Coronary artery (tissue), 2 donors: ENCODE results near the gene AKAP1.

Source experiments
- DNase-seq: peaks from one replicate; pipeline ENCODE4 v3.0.0-alpha.2; 2017; ENCODE audit warnings: low spot score
- H3K27ac ChIP-seq, 2 donors: fragments of 200-600 bp; sonication (generic); one replicate each; pipeline ENCODE4 v1.5.1; 2016 to 2019
- H3K4me3 ChIP-seq: fragments of 200-600 bp; sonication (generic); 2 replicates; pipeline ENCODE4 v1.5.1; 2016; ENCODE audit warnings: mild to moderate bottlenecking, moderate library complexity
- TF ChIP-seq, protein P1 (sequence below): fragments of 200-600 bp; sonication (generic); IDR thresholded peaks from one replicate; pipeline ENCODE4 v1.5.1; 2019; ENCODE audit warnings: antibody characterized with exemption

The AKAP1 gene

DNA sequence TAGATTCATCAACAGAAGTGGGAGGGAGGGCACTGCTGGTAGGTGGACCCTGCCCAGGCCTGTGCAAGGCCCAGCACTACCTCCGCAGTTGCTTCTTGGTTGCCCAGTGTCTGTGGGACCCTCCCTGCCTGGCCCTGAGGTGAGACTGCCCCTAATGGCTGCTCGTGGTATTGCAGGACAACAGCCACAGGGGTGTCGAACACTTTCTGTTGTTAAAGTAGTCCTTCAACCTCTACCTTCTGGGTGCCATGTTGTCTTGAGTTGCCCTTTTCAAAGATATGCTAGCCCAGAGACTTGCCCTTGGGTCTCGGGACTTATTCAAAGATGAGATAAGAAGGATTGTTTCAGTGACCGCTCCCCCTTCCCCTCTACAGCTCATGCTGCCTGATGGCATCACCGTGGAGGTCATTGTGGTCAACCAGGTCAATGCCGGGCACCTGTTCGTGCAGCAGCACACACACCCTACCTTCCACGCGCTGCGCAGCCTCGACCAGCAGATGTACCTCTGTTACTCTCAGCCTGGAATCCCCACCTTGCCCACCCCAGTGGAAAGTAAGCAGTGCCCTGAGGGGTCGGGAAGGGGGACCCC lies 29.1 kb downstream of the AKAP1 start:
- DNase-seq: no peak
- TF ChIP-seq, protein P1, sequence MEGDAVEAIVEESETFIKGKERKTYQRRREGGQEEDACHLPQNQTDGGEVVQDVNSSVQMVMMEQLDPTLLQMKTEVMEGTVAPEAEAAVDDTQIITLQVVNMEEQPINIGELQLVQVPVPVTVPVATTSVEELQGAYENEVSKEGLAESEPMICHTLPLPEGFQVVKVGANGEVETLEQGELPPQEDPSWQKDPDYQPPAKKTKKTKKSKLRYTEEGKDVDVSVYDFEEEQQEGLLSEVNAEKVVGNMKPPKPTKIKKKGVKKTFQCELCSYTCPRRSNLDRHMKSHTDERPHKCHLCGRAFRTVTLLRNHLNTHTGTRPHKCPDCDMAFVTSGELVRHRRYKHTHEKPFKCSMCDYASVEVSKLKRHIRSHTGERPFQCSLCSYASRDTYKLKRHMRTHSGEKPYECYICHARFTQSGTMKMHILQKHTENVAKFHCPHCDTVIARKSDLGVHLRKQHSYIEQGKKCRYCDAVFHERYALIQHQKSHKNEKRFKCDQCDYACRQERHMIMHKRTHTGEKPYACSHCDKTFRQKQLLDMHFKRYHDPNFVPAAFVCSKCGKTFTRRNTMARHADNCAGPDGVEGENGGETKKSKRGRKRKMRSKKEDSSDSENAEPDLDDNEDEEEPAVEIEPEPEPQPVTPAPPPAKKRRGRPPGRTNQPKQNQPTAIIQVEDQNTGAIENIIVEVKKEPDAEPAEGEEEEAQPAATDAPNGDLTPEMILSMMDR: peak; percentile 69
- no peak overlapping the region for H3K4me3 ChIP-seq
- H3K27ac ChIP-seq: peak overlapping the region in 1 of 2 donors; percentile 9

DNA sequence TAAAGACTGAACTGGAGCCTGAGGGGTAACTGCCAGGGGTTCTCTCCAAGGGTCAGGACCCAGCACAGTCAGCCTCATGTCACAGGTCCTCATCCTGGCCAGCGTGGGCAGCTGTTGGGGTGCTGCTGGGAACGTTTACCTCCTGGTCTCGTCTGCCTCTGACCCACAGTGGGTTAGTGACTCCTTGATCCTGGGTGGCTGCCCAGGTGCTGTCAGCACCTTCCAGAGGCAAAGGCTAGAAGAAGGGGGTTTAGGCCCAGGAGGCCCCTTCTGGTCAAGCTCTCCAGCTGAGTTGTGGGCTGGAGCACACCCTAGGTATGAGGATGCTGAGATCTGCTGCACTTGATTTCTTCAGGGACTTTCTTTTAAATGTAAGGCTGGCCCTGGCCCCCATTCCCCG lies 30.3 kb downstream of the AKAP1 start:
- TF ChIP-seq, protein P1: no peak
- no peak for DNase-seq
- H3K27ac ChIP-seq: no peak overlapping the region
- H3K4me3 ChIP-seq: no peak overlapping the region

DNA sequence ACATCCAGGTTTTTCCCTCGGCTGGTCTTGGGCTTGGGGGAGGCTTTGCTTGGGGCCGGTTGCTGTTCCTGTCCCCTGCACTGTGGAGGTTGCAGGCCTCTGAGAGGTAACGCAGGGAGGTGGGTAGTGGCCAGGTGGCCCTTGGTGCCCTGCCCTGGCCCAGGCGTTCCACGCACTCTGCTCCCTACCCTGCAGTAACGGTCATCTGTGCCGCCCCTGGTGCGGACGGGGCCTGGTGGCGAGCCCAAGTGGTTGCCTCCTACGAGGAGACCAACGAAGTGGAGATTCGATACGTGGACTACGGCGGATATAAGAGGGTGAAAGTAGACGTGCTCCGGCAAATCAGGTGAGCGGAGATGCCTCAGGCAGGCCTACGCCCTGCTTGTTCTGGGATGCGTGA lies 30.9 kb downstream of the AKAP1 start:
- TF ChIP-seq, protein P1: no peak
- DNase-seq: no peak
- H3K27ac ChIP-seq: no peak overlapping the region
- H3K4me3 ChIP-seq: no peak overlapping the region

DNA sequence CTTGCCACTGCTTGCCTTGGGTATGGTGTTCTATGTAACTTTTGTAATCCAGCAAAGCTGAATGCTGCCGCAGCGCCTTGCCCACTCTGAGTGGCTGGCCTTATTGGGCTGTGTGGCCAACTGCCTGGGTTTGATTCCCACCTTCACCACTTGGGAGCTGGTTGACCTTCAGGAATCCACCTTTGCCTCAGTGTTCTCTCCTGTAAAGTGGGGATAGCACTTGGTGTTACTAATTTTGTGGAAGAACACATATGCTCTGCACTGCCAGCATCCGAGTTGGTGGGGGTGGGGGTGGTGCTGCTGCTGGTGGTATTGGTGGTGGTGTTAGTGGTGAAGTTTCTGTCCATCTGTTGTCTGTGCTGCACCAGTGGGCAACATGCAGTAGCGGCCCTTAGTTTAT lies 32.8 kb downstream of the AKAP1 start:
- TF ChIP-seq, protein P1: no peak
- DNase-seq: no peak
- Histone ChIP-seq H3K4me3 (no peak overlapping the region), H3K27ac (no peak overlapping the region)

DNA sequence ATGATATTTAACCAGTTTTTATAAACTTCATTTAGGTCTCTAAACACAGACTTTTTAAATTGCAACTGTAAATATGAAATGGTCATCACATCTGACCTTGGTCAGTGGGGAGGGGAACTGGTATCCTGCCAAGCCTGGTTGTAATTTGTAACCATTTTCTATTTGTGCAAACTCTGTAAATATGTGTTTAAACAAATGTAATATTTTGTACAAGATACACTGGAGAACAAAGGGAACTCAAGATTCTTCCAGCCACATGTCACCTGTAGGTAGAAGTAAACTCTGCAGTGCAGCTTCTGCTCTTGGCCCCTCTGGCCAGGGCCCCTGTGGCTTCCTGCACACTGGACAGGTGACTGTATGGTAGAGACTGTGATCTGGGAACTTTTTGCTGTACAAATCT lies 35.8 kb downstream of the AKAP1 start:
- Histone ChIP-seq H3K27ac (no peak overlapping the region), H3K4me3 (no peak overlapping the region)
- TF ChIP-seq, protein P1: no peak
- no peak for DNase-seq

DNA sequence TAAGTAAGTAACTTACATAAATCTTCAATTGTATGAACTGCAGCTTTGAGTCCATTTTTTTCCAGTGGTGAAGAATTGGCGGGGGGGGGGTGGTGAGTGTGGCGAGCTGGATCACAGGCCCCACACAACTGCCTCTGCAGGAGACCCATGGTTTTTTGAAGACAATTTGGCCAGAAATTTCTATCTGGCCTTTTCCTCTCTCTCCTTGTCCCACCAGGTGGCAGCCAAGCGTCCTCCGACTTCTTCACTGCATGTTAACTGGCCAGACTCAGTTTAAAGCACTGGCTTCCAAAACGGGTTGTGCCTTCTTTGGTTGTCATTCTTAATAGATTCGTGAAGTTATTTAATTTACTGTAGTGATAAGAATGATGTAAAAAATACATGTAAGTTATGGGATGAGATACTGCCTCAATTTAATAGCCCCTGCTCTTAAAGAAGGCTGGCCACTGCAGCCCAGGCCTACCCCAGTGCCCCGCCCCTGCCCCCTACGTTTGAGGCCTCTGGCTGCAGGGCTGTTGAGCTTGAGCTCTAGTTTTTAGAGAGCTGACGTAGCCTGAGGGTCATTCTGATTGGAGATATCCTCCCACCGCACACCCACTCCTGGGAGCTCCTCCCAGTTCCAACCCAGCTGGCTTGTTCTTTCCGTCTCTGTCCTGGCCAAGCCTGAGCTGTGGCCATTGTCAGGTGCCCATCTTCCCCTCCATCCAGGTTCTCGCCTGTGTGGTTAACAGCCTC lies 36.4 kb downstream of the AKAP1 start:
- H3K4me3 ChIP-seq: no peak overlapping the region
- TF ChIP-seq, protein P1: no peak
- no peak overlapping the region for H3K27ac ChIP-seq
- no peak for DNase-seq

DNA sequence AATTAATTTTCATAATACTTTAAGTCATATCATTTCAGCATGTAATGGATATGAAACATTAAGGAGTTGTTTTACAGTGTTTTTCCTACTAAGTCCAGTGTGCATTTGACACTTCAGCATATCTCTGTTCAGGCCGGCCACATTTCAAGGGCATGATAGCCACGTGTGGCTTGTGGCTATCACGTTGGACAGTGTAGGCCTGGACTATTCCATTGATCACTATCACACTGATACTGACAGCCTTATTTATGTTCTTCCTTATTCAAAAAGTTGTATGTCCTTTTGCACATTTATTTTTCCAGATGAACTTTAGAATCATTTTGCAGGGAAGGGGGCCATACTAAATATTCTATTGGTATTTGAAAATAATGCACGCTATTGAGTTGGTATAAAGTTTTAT lies 39.0 kb downstream of the AKAP1 start:
- TF ChIP-seq, protein P1: no peak
- Histone ChIP-seq H3K27ac (no peak overlapping the region), H3K4me3 (no peak overlapping the region)
- DNase-seq: no peak
